ENCODE data around the gene BPIFA1. TPM values are rescaled to one million over a fixed set of nuclear protein-coding genes. Genes with fewer than 3 reads are reported as not detected.

The BPIFA1 gene
- total and polyA plus RNA-seq, 2 of the 8 experiments (the other 6 are each of a cell fraction or from before 2014, with no cell fraction given), result not detected

GRCh38 chr20:33191484-33191883 is 44.3 kb upstream of the BPIFA1 start:
- ChIA-PET POLR2A (ENCODE audit: partially characterized antibody) (no interaction called here), CTCF (ENCODE audit: partially characterized antibody) (interaction anchor here (1.6 kb wide), 1 partner anchor 20 kb away, joined by 6 read pairs; no protein-coding TSS in a partner anchor)
- H3K4me3 ChIP-seq (ENCODE audit: extremely low read depth in 1 of 4, insufficient read depth in 2 of 4, low read depth in 3 of 4, low read length in 4 of 4), result no peak overlapping the region
- H2BK12ac ChIP-seq (ENCODE audit: low read depth, low read length), result no peak overlapping the region
- no peak overlapping the region for H3K23ac ChIP-seq (ENCODE audit: insufficient read length)
- no peak overlapping the region for H4K8ac ChIP-seq (ENCODE audit: extremely low read depth, insufficient read depth, low read length)
- H2AFZ ChIP-seq (ENCODE audit: low read length), result no peak overlapping the region
- H4K91ac ChIP-seq (replicated peaks; ENCODE audit: insufficient read length, low read length), result no peak overlapping the region
- H2BK20ac ChIP-seq (ENCODE audit: low read length), result no peak overlapping the region
- no peak overlapping the region for H3K4me2 ChIP-seq (ENCODE audit: insufficient read depth in 1 of 2, low read depth in 2 of 2, low read length in 2 of 2)
- no peaks in the 10 kb centered on the region for H3K79me2 ChIP-seq (ENCODE audit: control insufficient read depth in 1 of 2, insufficient read depth in 2 of 2, low read length in 2 of 2)
- H4K5ac ChIP-seq (ENCODE audit: insufficient read length, low read depth, low read length), result no peak overlapping the region
- H3K36me3 ChIP-seq (ENCODE audit: control insufficient read depth in 2 of 4, insufficient read depth in 4 of 4, low read length in 3 of 4), result no peaks in the 10 kb centered on the region
- H2BK120ac ChIP-seq (replicated peaks; ENCODE audit: low read depth, low read length), result no peak overlapping the region
- FAIRE-seq, result no peak
- H3K9me3 ChIP-seq (ENCODE audit: insufficient read depth in 2 of 2, low read depth in 1 of 2, low read length in 1 of 2), result no peaks in the 10 kb centered on the region
- H3K23me2 ChIP-seq (ENCODE audit: low read depth, low read length), result no peaks in the 10 kb centered on the region
- no peaks in the 10 kb centered on the region for H3K79me1 ChIP-seq (ENCODE audit: low read depth, low read length)
- H3K56ac ChIP-seq (replicated peaks; ENCODE audit: insufficient read length, low read depth, low read length), result no peak overlapping the region
- H2BK15ac ChIP-seq (ENCODE audit: low read length), result no peak overlapping the region
- no peaks in the 10 kb centered on the region for H3K4me1 ChIP-seq (replicated peaks in 1 of 4; ENCODE audit: control insufficient read depth in 3 of 4, insufficient read depth in 4 of 4, low read length in 3 of 4)
- no peak overlapping the region for H3K18ac ChIP-seq (ENCODE audit: extremely low read depth, low read length)
- no peak for TF ChIP-seq YY1 (IDR thresholded peaks at IDR 0.05; ENCODE audit: low read depth, low read length)
- no peak for TF ChIP-seq EZH2 (IDR thresholded peaks at IDR 0.05; ENCODE audit: low read depth, low read length, severe bottlenecking)
- TF ChIP-seq RNF2 (IDR thresholded peaks at IDR 0.05; ENCODE audit: borderline replicate concordance, low read depth, low read length, missing control alignments, poor library complexity, severe bottlenecking), result no peak
- no peak for TF ChIP-seq CBX8 (IDR thresholded peaks at IDR 0.05; ENCODE audit: borderline replicate concordance, low read depth, low read length)
- TF ChIP-seq POLR2A (IDR thresholded peaks at IDR 0.05; ENCODE audit: control extremely low read depth in 1 of 2, low read depth in 2 of 2, low read length in 2 of 2), result no peak
- TF ChIP-seq CBX5 (IDR thresholded peaks at IDR 0.05; ENCODE audit: low read depth, low read length), result no peak
- no peak for TF ChIP-seq SP4 (IDR thresholded peaks at IDR 0.05; ENCODE audit: low read length)
- TF ChIP-seq POLR2AphosphoS5 (IDR thresholded peaks at IDR 0.05; ENCODE audit: low read depth, low read length), result no peak
- TF ChIP-seq RXRA (IDR thresholded peaks at IDR 0.05; ENCODE audit: insufficient read depth, low read depth, low read length), result no peak
- no peak for TF ChIP-seq ZNF274 (IDR thresholded peaks at IDR 0.05; ENCODE audit: borderline replicate concordance, extremely low read depth, low read length)
- TF ChIP-seq TCF12 (IDR thresholded peaks at IDR 0.05; ENCODE audit: low read depth, low read length), result no peak
- H3K4ac ChIP-seq (replicated peaks; ENCODE audit: insufficient read length, low read depth, low read length), result no peak overlapping the region
- H3K27me3 ChIP-seq (replicated peaks in 1 of 4; ENCODE audit: control insufficient read depth in 3 of 4, extremely low read depth in 1 of 4, insufficient read depth in 3 of 4, low read length in 3 of 4), result 0 out of 7 replicates have a peak, but pooled peaks cover 0 to 2% (median 0%) of the 10 kb centered on the region in 4 experiments
- no peak overlapping the region for H2BK5ac ChIP-seq (ENCODE audit: low read depth, low read length)
- H2AK5ac ChIP-seq (ENCODE audit: low read depth, low read length), result no peak overlapping the region
- H3K14ac ChIP-seq (ENCODE audit: insufficient read length), result no peak overlapping the region
- no peaks in the 10 kb centered on the region for H4K20me1 ChIP-seq (replicated peaks in 1 of 2; ENCODE audit: control insufficient read depth in 1 of 2, insufficient read depth in 2 of 2, low read length in 2 of 2)
- H3K27ac ChIP-seq (ENCODE audit: low read depth, low read length), result no peak overlapping the region
- 81% methylated on average over 3 of the region's 3 CpGs; no CpG with 5 or more reads in 1 of the 2 experiments for WGBS, 2 experiments (ENCODE audit: extremely low coverage in 1 of 2, insufficient coverage in 1 of 2, insufficient read length in 1 of 2, insufficient replicate concordance in 2 of 2, low coverage in 1 of 2, low lambda C conversion rate in 2 of 2, missing lambda C conversion rate in 1 of 2)
- no peak for DNase-seq (ENCODE audit: low read depth in 1 of 2, low spot score in 2 of 2)
- no peak overlapping the region for H3K9ac ChIP-seq (replicated peaks in 1 of 4; ENCODE audit: extremely low read depth in 1 of 4, low read depth in 3 of 4, low read length in 3 of 4)
